ENCODE measurements around the gene TRPM3. TPM values are rescaled to one million over a fixed set of nuclear protein-coding genes. Genes with fewer than 3 reads are reported as not detected.

Gene TRPM3
- total RNA-seq, 1 donor = 0.72 TPM

DNA sequence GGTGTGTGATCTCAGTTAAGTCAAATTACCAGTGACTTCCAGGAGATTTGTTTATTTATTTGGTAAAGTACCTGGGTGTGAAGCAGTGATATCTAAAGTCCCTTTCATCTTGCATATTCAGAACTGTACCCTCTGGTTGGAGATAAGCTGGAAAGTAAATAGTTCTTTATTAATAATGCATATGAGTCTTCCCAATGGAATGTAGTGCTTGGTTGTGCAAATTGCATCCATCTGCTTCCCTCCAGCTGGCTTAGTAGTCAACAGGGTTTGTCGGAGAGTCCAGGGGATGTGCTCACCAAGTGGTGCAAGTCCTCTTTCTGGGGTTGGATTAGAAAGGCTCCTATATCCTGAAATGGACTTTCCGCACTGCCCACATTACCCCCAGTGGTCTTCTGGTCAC, 42.0 kb downstream of the TRPM3 start:
- DNase-seq (ENCODE audit: insufficient read length, low spot score, missing footprints) = no peak
- H4K20me1 ChIP-seq (ENCODE audit: insufficient read depth, low read length) = no peaks in the 10 kb centered on the region
- no peak overlapping the region for H3K4me2 ChIP-seq (ENCODE audit: insufficient read depth, low read length)

GRCh38 chr9:71076096-71076495, 45.3 kb downstream of the TRPM3 start:
- Histone ChIP-seq H3K4me2 (ENCODE audit: insufficient read depth, low read length) (no peak overlapping the region), H2AFZ (ENCODE audit: low read length) (no peak overlapping the region), H4K20me1 (ENCODE audit: insufficient read depth, low read length) (no peaks in the 10 kb centered on the region)

More for the DNA sequence above, 42.0 kb downstream of the TRPM3 start:
- no peaks in the 10 kb centered on the region for H3K27me3 ChIP-seq (ENCODE audit: insufficient read depth, low read length)
- H2AFZ ChIP-seq (ENCODE audit: low read length) = no peak overlapping the region
- no peak overlapping the region for H3K27ac ChIP-seq (ENCODE audit: low read depth, low read length)
- no peak overlapping the region for H3K4me3 ChIP-seq (ENCODE audit: insufficient read depth, low read length)
- H3K9me3 ChIP-seq (ENCODE audit: low read depth, low read length) = no peaks in the 10 kb centered on the region
- H3K36me3 ChIP-seq (ENCODE audit: insufficient read depth, low read length) = no peaks in the 10 kb centered on the region
- no peaks in the 10 kb centered on the region for H3K79me2 ChIP-seq (ENCODE audit: insufficient read depth, low read length)
- no peaks in the 10 kb centered on the region for H3K4me1 ChIP-seq (ENCODE audit: insufficient read depth, low read length)
- TF ChIP-seq, protein P1, sequence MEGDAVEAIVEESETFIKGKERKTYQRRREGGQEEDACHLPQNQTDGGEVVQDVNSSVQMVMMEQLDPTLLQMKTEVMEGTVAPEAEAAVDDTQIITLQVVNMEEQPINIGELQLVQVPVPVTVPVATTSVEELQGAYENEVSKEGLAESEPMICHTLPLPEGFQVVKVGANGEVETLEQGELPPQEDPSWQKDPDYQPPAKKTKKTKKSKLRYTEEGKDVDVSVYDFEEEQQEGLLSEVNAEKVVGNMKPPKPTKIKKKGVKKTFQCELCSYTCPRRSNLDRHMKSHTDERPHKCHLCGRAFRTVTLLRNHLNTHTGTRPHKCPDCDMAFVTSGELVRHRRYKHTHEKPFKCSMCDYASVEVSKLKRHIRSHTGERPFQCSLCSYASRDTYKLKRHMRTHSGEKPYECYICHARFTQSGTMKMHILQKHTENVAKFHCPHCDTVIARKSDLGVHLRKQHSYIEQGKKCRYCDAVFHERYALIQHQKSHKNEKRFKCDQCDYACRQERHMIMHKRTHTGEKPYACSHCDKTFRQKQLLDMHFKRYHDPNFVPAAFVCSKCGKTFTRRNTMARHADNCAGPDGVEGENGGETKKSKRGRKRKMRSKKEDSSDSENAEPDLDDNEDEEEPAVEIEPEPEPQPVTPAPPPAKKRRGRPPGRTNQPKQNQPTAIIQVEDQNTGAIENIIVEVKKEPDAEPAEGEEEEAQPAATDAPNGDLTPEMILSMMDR (IDR thresholded peaks at IDR 0.05; ENCODE audit: extremely low read depth, low read depth, low read length) = no peak

DNA sequence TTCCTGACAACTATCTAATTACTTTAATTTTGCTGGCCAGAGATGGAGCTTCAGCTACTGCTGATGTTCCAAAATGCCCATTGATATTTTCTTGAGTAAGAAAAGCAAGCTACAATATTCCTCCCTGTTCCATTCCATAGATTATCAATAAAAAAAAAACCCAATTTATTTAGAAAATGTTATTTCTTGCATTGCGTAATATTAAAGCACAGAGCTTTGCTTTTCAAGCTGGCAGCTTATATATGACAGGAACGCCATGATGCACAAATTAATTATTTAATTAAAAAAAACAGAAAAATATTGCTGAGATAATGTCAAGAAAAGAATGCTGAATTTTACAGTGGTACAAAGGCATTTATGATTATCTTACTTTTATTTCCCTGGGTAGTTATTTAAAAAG, 47.9 kb downstream of the TRPM3 start:
- Histone ChIP-seq H3K4me1 (ENCODE audit: insufficient read depth, low read length) (no peaks in the 10 kb centered on the region), H3K9me3 (ENCODE audit: low read depth, low read length) (no peaks in the 10 kb centered on the region), H3K27me3 (ENCODE audit: insufficient read depth, low read length) (no peaks in the 10 kb centered on the region), H3K27ac (ENCODE audit: low read depth, low read length) (no peak overlapping the region), H3K4me3 (ENCODE audit: insufficient read depth, low read length) (no peak overlapping the region), H3K36me3 (ENCODE audit: insufficient read depth, low read length) (no peaks in the 10 kb centered on the region), H4K20me1 (ENCODE audit: insufficient read depth, low read length) (no peaks in the 10 kb centered on the region), H3K4me2 (ENCODE audit: insufficient read depth, low read length) (no peak overlapping the region), H2AFZ (ENCODE audit: low read length) (no peak overlapping the region), H3K79me2 (ENCODE audit: insufficient read depth, low read length) (no peaks in the 10 kb centered on the region)
- no peak for DNase-seq (ENCODE audit: insufficient read length, low spot score, missing footprints)
- TF ChIP-seq, protein P1 (IDR thresholded peaks at IDR 0.05; ENCODE audit: extremely low read depth, low read depth, low read length) = no peak

More at GRCh38 chr9:71076096-71076495, 45.3 kb downstream of the TRPM3 start:
- no peaks in the 10 kb centered on the region for H3K79me2 ChIP-seq (ENCODE audit: insufficient read depth, low read length)
- no peaks in the 10 kb centered on the region for H3K36me3 ChIP-seq (ENCODE audit: insufficient read depth, low read length)
- no peaks in the 10 kb centered on the region for H3K27me3 ChIP-seq (ENCODE audit: insufficient read depth, low read length)
- no peaks in the 10 kb centered on the region for H3K9me3 ChIP-seq (ENCODE audit: low read depth, low read length)
- H3K27ac ChIP-seq (ENCODE audit: low read depth, low read length) = no peak overlapping the region
- H3K4me3 ChIP-seq (ENCODE audit: insufficient read depth, low read length) = no peak overlapping the region
- DNase-seq (ENCODE audit: insufficient read length, low spot score, missing footprints) = no peak
- TF ChIP-seq, protein P1 (IDR thresholded peaks at IDR 0.05; ENCODE audit: extremely low read depth, low read depth, low read length) = no peak
- no peaks in the 10 kb centered on the region for H3K4me1 ChIP-seq (ENCODE audit: insufficient read depth, low read length)

GRCh38 chr9:71072587-71072986, 48.8 kb downstream of the TRPM3 start:
- H3K4me1 ChIP-seq (ENCODE audit: insufficient read depth, low read length) = no peaks in the 10 kb centered on the region
- TF ChIP-seq, protein P1 (IDR thresholded peaks at IDR 0.05; ENCODE audit: extremely low read depth, low read depth, low read length) = no peak
- H3K4me2 ChIP-seq (ENCODE audit: insufficient read depth, low read length) = no peak overlapping the region
- no peak overlapping the region for H2AFZ ChIP-seq (ENCODE audit: low read length)
- DNase-seq (ENCODE audit: insufficient read length, low spot score, missing footprints) = no peak
- no peak overlapping the region for H3K4me3 ChIP-seq (ENCODE audit: insufficient read depth, low read length)
- H3K36me3 ChIP-seq (ENCODE audit: insufficient read depth, low read length) = no peaks in the 10 kb centered on the region
- no peaks in the 10 kb centered on the region for H3K9me3 ChIP-seq (ENCODE audit: low read depth, low read length)
- H3K79me2 ChIP-seq (ENCODE audit: insufficient read depth, low read length) = no peaks in the 10 kb centered on the region
- H3K27ac ChIP-seq (ENCODE audit: low read depth, low read length) = no peak overlapping the region
- H4K20me1 ChIP-seq (ENCODE audit: insufficient read depth, low read length) = no peaks in the 10 kb centered on the region
- H3K27me3 ChIP-seq (ENCODE audit: insufficient read depth, low read length) = no peaks in the 10 kb centered on the region
